DOHH2 (cell line): Measurements from ENCODE around the gene PSMD6.

ENCODE experiments used
- CTCF ChIP-seq: fragments of 200-600 bp; sonication (generic); IDR thresholded peaks from one replicate; pipeline ENCODE4 v1.5.1; 2014; ENCODE audit warnings: antibody characterized with exemption, mild to moderate bottlenecking, low read depth, low read length; ENCODE audit not compliant: poor library complexity, severe bottlenecking
- EZH2phosphoT487 ChIP-seq: fragments of 200-600 bp; sonication (generic); IDR thresholded peaks from 2 replicates; pipeline ENCODE4 v1.6.1; 2017; ENCODE audit warnings: borderline replicate concordance, mild to moderate bottlenecking, antibody characterized with exemption, low read length, moderate library complexity, mixed read lengths

- TF ChIP-seq CTCF = no peak
- no peak for TF ChIP-seq EZH2phosphoT487
Measured at GRCh38 chr3:64049832-64050231, 26.5 kb upstream of the PSMD6 start.
